GM18873 (cell line): ENCODE data around the gene ITGA2B.
"Not testable (repeated sequence)": the region's sequence is repeated elsewhere in the genome, so short reads cannot be mapped to it uniquely, and the experiment has no call there.

Experiments used
- ATAC-seq: cut with Tn5 transposase; IDR thresholded peaks from one replicate; pipeline ENCODE4 v1.9.1; 2021; ENCODE audit warnings: mild to moderate bottlenecking, moderate library complexity, moderate number of reproducible peaks; ENCODE audit not compliant: unreplicated experiment, low FRiP score

Gene ITGA2B

GRCh38 chr17:44372036-44372435 lies 17.4 kb downstream of the ITGA2B start:
- ATAC-seq, result no peak

GRCh38 chr17:44369414-44370023 lies 19.9 kb downstream of the ITGA2B start:
- not testable (repeated sequence) for ATAC-seq

GRCh38 chr17:44368391-44369243 lies 20.8 kb downstream of the ITGA2B start:
- not testable (repeated sequence) for ATAC-seq

GRCh38 chr17:44367231-44367979 lies 22.0 kb downstream of the ITGA2B start:
- no peak for ATAC-seq

GRCh38 chr17:44365051-44365450 lies 24.4 kb downstream of the ITGA2B start:
- not testable (repeated sequence) for ATAC-seq

GRCh38 chr17:44363613-44364159 lies 25.8 kb downstream of the ITGA2B start, which contains the start of gene FAM171A2:
FAM171A2 (minus strand) TSS chr17:44363853; CDS start chr17:44363714, 139 bp downstream.
- ATAC-seq, result no peak

GRCh38 chr17:44362949-44363612 lies 26.4 kb downstream of the ITGA2B start:
- no peak for ATAC-seq

- no peak for ATAC-seq
Measured at GRCh38 chr17:44362459-44362948, 26.9 kb downstream of the ITGA2B start.

GRCh38 chr17:44361292-44362260 lies 27.9 kb downstream of the ITGA2B start:
- ATAC-seq, result no peak

- ATAC-seq, result no peak
Measured at GRCh38 chr17:44360826-44361225, 28.6 kb downstream of the ITGA2B start.

- no peak for ATAC-seq
Measured at GRCh38 chr17:44360144-44360533, 29.3 kb downstream of the ITGA2B start.

- ATAC-seq, result no peak
Measured at GRCh38 chr17:44359458-44360143, 29.8 kb downstream of the ITGA2B start.

GRCh38 chr17:44359006-44359405 lies 30.4 kb downstream of the ITGA2B start:
- ATAC-seq, result no peak

GRCh38 chr17:44358066-44358465 lies 31.4 kb downstream of the ITGA2B start:
- no peak for ATAC-seq

- ATAC-seq, result no peak
Measured at GRCh38 chr17:44356241-44356640, 33.2 kb downstream of the ITGA2B start.

- ATAC-seq, result no peak
Measured at GRCh38 chr17:44355642-44356099, 33.8 kb downstream of the ITGA2B start.

- ATAC-seq, result no peak
Measured at GRCh38 chr17:44354582-44355561, 34.6 kb downstream of the ITGA2B start.
